ENCODE results near the gene ANO10.

ANO10 gene

GRCh38 chr3:43406643-43407023 is 215.2 kb downstream of the ANO10 start:
- ChIA-PET CTCF (no interaction called here), POLR2A (no interaction called here)
- DNase-seq (ENCODE audit: extremely low spot score) = no peak
- TF ChIP-seq CTCF (IDR thresholded peaks at IDR 0.05; ENCODE audit: control extremely low read depth, extremely low read depth, low read depth, missing control alignments) = no peak

- POLR2A ChIA-PET = no interaction called here
- CTCF ChIA-PET = interaction anchor here (1.3 kb wide), 1 partner anchor 43 kb away, joined by 3 read pairs; no protein-coding TSS in a partner anchor
- DNase-seq (ENCODE audit: extremely low spot score) = no peak
- no peak for TF ChIP-seq CTCF (IDR thresholded peaks at IDR 0.05; ENCODE audit: control extremely low read depth, extremely low read depth, low read depth, missing control alignments)
Observed at GRCh38 chr3:43405888-43406642, 215.7 kb downstream of the ANO10 start.

GRCh38 chr3:43400781-43401730 is 220.8 kb downstream of the ANO10 start:
- TF ChIP-seq CTCF (IDR thresholded peaks at IDR 0.05; ENCODE audit: control extremely low read depth, extremely low read depth, low read depth, missing control alignments) = no peak
- DNase-seq (ENCODE audit: extremely low spot score) = no peak
- ChIA-PET CTCF (interaction anchor here (0.9 to 1.4 kb wide), 2 partner anchors 12 to 13 kb away, joined by 3 to 4 read pairs; no protein-coding TSS in a partner anchor), POLR2A (no interaction called here)

- DNase-seq (ENCODE audit: extremely low spot score) = no peak
- TF ChIP-seq CTCF (IDR thresholded peaks at IDR 0.05; ENCODE audit: control extremely low read depth, extremely low read depth, low read depth, missing control alignments) = no peak
- ChIA-PET CTCF (interaction anchor here (1.4 kb wide), 1 partner anchor 11 kb away, joined by 4 read pairs; no protein-coding TSS in a partner anchor), POLR2A (no interaction called here)
Observed at GRCh38 chr3:43400167-43400566, 221.6 kb downstream of the ANO10 start.

GRCh38 chr3:43399034-43399433 is 222.8 kb downstream of the ANO10 start:
- no peak for DNase-seq (ENCODE audit: extremely low spot score)
- CTCF ChIA-PET = no interaction called here
- POLR2A ChIA-PET = no interaction called here
- no peak for TF ChIP-seq CTCF (IDR thresholded peaks at IDR 0.05; ENCODE audit: control extremely low read depth, extremely low read depth, low read depth, missing control alignments)

GRCh38 chr3:43394041-43394554 is 227.7 kb downstream of the ANO10 start:
- CTCF ChIA-PET = interaction anchor here (1.5 to 1.7 kb wide), 2 partner anchors 16 to 17 kb away, joined by 3 to 4 read pairs; no protein-coding TSS in a partner anchor
- no peak for DNase-seq (ENCODE audit: extremely low spot score)
- POLR2A ChIA-PET = no interaction called here
- no peak for TF ChIP-seq CTCF (IDR thresholded peaks at IDR 0.05; ENCODE audit: control extremely low read depth, extremely low read depth, low read depth, missing control alignments)
